Right lobe of liver (tissue), 4 donors: ENCODE results near the gene MZT2B.
"Not testable (repeated sequence)": the region's sequence is repeated elsewhere in the genome, so short reads cannot be mapped to it uniquely, and the experiment has no call there.

ENCODE experiments used
- POLR2A ChIP-seq: fragments of 450-650 bp; IDR thresholded peaks from one replicate; pipeline ENCODE4 v1.6.1; 2017; ENCODE audit warnings: antibody characterized with exemption, mild to moderate bottlenecking
- TF ChIP-seq, protein P1 (sequence below), 4 donors: fragments of 200-600 bp in 3 of 4; fragments of 450-650 bp in 1 of 4; IDR thresholded peaks; one replicate each; pipeline versions ENCODE4 v1.5.1 to v1.8.0; 2016 to 2022; ENCODE audit warnings: antibody characterized with exemption in 4 of 4, mild to moderate bottlenecking in 2 of 4
- donor health status: DM: no; HTN: no; CAD: no.
- donor health status: DM: no; HTN: no; CAD: no.
- donor health status: DM: no; HTN: yes; CAD: no.

DNA sequence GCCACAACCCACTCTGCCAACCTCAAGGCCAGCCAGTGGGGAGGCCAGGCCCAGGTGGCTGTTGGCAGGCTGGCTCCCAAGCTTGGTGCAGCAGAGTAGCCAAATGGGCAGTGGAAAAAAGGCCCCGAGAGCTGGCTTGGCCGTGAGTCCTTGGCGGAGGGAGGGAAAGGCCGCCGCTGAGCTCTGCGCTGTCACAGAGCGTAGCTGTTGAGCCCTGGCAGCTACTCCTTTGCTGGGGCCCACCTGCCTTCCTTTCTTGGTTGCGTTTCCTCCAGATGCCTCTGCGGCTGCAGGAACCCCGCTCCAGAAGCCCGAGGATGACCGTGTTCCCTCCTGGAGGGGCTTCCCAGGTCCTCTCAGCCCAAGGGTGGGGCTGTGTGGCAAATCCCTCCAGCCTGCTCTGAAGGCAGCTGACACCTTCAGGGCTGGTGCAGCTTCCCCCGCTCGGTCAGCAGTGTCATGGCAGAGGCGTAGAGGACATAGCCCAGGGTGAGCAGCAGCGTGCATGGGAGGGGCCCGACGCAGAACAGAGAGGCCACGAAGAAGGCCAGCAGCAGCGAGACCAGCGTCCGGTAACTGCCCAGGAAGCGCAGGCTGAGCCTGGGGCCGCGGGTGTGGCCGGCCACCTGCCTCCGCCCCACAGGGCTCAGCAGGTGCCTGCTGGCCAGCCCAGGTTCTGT is 29.8 kb upstream of the MZT2B start:
- TF ChIP-seq, protein P1, sequence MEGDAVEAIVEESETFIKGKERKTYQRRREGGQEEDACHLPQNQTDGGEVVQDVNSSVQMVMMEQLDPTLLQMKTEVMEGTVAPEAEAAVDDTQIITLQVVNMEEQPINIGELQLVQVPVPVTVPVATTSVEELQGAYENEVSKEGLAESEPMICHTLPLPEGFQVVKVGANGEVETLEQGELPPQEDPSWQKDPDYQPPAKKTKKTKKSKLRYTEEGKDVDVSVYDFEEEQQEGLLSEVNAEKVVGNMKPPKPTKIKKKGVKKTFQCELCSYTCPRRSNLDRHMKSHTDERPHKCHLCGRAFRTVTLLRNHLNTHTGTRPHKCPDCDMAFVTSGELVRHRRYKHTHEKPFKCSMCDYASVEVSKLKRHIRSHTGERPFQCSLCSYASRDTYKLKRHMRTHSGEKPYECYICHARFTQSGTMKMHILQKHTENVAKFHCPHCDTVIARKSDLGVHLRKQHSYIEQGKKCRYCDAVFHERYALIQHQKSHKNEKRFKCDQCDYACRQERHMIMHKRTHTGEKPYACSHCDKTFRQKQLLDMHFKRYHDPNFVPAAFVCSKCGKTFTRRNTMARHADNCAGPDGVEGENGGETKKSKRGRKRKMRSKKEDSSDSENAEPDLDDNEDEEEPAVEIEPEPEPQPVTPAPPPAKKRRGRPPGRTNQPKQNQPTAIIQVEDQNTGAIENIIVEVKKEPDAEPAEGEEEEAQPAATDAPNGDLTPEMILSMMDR (IDR thresholded peaks at IDR 0.05) = not testable (repeated sequence)
- not testable (repeated sequence) for TF ChIP-seq POLR2A
